ENCODE results near the gene SLC39A3. TPM values are rescaled to one million over a fixed set of nuclear protein-coding genes. Genes with fewer than 3 reads are reported as not detected.
A peak's percentile ranks its signal among the peaks of the same experiment; 100 is the strongest.

The SLC39A3 gene
- total RNA-seq, 1 donor from 2014 or later, result 24.0 TPM

GRCh38 chr19:2775556-2776430 lies 36.0 kb upstream of the SLC39A3 start:
- TF ChIP-seq CTCF (IDR thresholded peaks at IDR 0.05; ENCODE audit: insufficient read depth, low read length, severe bottlenecking), result no peak
- peaks cover 9% of the 10 kb centered on the region for H3K36me3 ChIP-seq (ENCODE audit: control insufficient read depth, insufficient read depth, low read length)
- FAIRE-seq (peak; percentile 73), DNase-seq (ENCODE audit: low read depth) (no peak)
- no peaks in the 10 kb centered on the region for H3K27me3 ChIP-seq (ENCODE audit: control insufficient read depth, insufficient read depth, low read length)
- H3K4me3 ChIP-seq (ENCODE audit: low read depth, low read length), result no peak overlapping the region

GRCh38 chr19:2774953-2775555 lies 35.2 kb upstream of the SLC39A3 start:
- Histone ChIP-seq H3K4me3 (ENCODE audit: low read depth, low read length) (no peak overlapping the region), H3K27me3 (ENCODE audit: control insufficient read depth, insufficient read depth, low read length) (no peaks in the 10 kb centered on the region)
- no peak for TF ChIP-seq CTCF (IDR thresholded peaks at IDR 0.05; ENCODE audit: insufficient read depth, low read length, severe bottlenecking)

GRCh38 chr19:2774083-2774679 lies 34.4 kb upstream of the SLC39A3 start:
- H3K27me3 ChIP-seq (ENCODE audit: control insufficient read depth, insufficient read depth, low read length), result no peaks in the 10 kb centered on the region
- DNase-seq (ENCODE audit: low read depth) (no peak), FAIRE-seq (no peak)
- no peak overlapping the region for H3K4me3 ChIP-seq (ENCODE audit: low read depth, low read length)
- no peak for TF ChIP-seq CTCF (IDR thresholded peaks at IDR 0.05; ENCODE audit: insufficient read depth, low read length, severe bottlenecking)
- H3K36me3 ChIP-seq (ENCODE audit: control insufficient read depth, insufficient read depth, low read length), result peaks cover 10% of the 10 kb centered on the region

More at GRCh38 chr19:2774953-2775555, 35.2 kb upstream of the SLC39A3 start:
- FAIRE-seq (peak; percentile 7), DNase-seq (ENCODE audit: low read depth) (no peak)
- H3K36me3 ChIP-seq (ENCODE audit: control insufficient read depth, insufficient read depth, low read length), result peaks cover 12% of the 10 kb centered on the region

- no peak for FAIRE-seq
- Histone ChIP-seq H3K36me3 (ENCODE audit: control insufficient read depth, insufficient read depth, low read length) (peaks cover 21% of the 10 kb centered on the region), H3K4me3 (ENCODE audit: low read depth, low read length) (no peak overlapping the region), H3K27me3 (ENCODE audit: control insufficient read depth, insufficient read depth, low read length) (no peaks in the 10 kb centered on the region)
- no peak for TF ChIP-seq CTCF (IDR thresholded peaks at IDR 0.05; ENCODE audit: insufficient read depth, low read length, severe bottlenecking)
- no peak for DNase-seq (ENCODE audit: low read depth)
These were observed 32.2 kb upstream of the SLC39A3 start for GRCh38 chr19:2771786-2772674.
